Activated CD4-positive, alpha-beta T cell treated with anti-CD3 and anti-CD28 coated beads for 1 hour (primary cell): Measurements from ENCODE around the gene GDA.
"Not testable (repeated sequence)": the region's sequence is repeated elsewhere in the genome, so short reads cannot be mapped to it uniquely, and the experiment has no call there.

Source experiments
- DNase-seq: peaks from one replicate; pipeline ENCODE4 v3.0.0-alpha.2; 2020

The GDA gene

DNA sequence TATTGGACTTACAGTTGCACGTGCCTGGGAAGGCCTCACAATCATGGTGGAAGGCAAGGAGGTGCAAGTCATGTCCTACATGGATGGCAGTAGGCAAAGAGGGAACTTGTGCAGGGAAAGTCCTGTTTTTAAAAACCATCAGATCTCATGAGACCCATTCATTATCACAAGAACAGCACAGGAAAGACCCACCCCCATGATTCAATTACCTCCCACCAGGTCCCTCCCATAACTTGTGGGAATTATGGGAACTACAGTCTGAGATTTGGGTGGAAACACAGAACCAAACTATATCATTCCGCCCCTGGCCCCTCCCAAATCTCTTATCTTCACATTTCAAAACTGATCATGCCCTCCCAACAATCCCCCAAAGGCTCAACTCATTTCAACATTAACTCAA is 140.2 kb downstream of the GDA start:
- no peak for DNase-seq

DNA sequence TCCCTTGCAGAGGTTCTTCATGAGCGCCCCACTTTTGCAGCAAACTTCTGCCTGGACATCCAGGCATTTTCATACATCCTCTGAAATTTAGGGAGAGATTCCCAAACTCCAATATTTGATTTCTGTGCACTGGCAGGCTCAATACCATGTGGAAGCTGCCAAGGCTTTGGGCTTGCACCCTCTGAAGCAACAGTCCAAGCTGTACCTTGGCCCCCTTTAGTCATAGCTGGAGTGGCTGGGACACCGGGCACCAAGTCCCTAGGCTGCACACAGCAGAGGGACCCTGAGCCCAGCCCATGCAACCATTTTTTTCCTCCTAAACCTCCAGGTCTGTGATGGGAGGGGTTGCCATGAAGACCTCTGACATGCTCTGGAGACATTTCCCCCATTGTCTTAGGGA is 141.1 kb downstream of the GDA start:
- DNase-seq, result no peak

DNA sequence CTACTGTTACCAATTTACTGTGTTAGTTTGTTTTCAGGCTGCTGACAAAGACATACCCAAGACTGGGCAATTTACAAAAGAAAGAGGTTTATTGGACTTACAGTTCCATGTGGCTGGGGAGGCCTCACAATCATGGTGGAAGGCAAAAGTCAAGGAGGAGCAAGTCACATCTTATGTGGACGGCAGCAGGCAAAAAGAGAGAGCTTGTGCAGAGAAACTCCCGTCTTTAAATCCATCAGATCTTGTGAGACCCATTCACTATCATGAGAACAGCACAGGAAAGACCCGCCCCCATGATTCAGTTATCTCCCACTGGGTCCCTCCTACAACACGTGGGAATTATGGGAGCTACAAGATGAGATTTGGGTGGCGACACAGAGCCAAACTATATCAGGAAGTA is 142.3 kb downstream of the GDA start:
- not testable (repeated sequence) for DNase-seq

DNA sequence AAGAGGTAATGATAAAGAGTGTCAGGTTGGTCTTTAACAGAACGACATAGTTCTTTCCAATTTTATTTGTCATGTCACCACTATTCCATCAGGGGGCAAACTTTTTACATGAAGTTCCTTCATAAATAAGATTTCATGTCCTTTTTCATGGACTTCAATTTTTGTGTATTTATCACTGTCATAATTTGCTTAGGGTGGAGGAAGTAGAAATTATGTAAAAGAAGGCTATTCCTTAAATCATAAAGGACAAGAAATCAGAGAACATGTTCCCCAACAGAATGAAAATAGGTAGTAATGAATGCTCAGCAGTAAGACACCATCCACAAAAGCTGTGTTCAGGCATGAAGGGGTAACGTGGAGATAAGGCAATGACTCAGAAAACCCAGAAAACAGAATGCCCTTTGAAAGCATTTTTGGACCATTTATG is 143.0 kb downstream of the GDA start:
- no peak for DNase-seq

- no peak for DNase-seq
These were observed 143.8 kb downstream of the GDA start for GRCh38 chr9:72292874-72293607.

GRCh38 chr9:72294936-72295335 is 145.7 kb downstream of the GDA start:
- DNase-seq, result no peak

GRCh38 chr9:72297516-72297915 is 148.3 kb downstream of the GDA start:
- no peak for DNase-seq

DNA sequence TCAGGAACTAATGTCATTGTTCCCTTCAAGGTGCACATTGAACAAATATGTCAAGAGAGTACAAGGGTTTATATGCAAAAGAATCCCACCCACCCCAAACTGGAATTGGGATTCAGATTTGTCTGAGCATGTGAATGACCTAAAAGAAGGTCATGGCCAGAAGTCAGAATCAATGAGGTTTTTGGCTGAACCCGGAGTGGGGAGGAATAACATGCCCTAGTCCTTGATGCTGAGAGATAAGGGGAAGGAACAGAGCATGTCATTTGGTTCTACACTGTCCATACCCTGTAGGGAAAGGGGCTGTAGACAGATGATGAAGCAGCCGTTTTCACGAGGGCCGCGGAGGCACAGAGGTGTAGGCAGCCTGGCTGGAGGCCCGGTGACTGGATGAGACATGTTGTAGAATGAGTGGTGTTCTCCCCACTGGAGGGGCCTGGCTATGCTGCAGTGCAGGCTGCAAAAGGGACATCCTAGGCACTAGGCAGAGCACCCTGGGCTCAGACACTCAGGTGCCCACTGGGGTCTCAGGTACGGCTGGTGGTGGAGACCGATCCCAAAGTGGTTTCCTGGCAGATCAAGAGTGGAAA is 149.9 kb downstream of the GDA start:
- no peak for DNase-seq

DNA sequence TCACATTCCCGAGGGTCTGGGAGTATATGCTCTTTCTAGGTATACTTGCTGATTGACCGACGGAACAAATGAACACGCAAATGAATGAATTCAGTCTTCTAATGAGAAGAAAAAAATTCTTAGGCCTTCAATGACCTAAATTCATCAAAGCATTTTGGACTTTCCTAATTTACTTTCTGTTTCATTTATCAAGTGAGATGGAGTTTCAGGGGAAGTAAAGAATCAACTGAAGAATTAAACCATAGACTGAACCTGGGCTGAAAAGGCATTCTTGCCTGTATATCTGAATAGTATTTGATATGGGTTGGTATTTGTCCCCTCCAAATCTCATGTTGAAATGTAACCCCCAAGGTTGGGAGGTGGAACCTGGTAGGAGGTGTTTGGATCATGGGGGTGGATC is 151.6 kb downstream of the GDA start:
- DNase-seq, result no peak
